Astrocyte (in vitro differentiated cells and primary cell): ENCODE measurements around the gene SLC6A5.

ENCODE experiments used
- CTCF ChIP-seq: IDR thresholded peaks from 2 replicates; pipeline ENCODE4 v1.5.1; 2011; ENCODE audit warnings: low read depth, mild to moderate bottlenecking, inconsistent platforms, low read length, moderate library complexity; ENCODE audit not compliant: insufficient read depth
- EZH2 ChIP-seq: IDR thresholded peaks from 2 replicates; pipeline ENCODE4 v1.6.1; 2012; ENCODE audit warnings: mild to moderate bottlenecking, low read length, inconsistent platforms; ENCODE audit not compliant: insufficient read depth

GRCh38 chr11:20600020-20600346 lies 575 bp downstream of the SLC6A5 start:
- no peak for TF ChIP-seq CTCF
- TF ChIP-seq EZH2, result no peak
